HG03175 (cell line): Measurements from ENCODE around the gene ATP6V0A1.
"Not testable (repeated sequence)": the region's sequence is repeated elsewhere in the genome, so short reads cannot be mapped to it uniquely, and the experiment has no call there.

Experiments
- ATAC-seq: cut with Tn5 transposase; IDR thresholded peaks from one replicate; pipeline ENCODE4 v1.9.1; 2021; ENCODE audit warnings: mild to moderate bottlenecking, moderate library complexity; ENCODE audit not compliant: unreplicated experiment

Gene ATP6V0A1

GRCh38 chr17:42436391-42436790 lies 22.3 kb upstream of the ATP6V0A1 start:
- no peak for ATAC-seq

- no peak for ATAC-seq
Observed at GRCh38 chr17:42438600-42439567, 19.8 kb upstream of the ATP6V0A1 start.

- ATAC-seq = no peak
Observed at GRCh38 chr17:42441371-42442195, 17.1 kb upstream of the ATP6V0A1 start.

- ATAC-seq = no peak
Observed at GRCh38 chr17:42442196-42442565, 16.5 kb upstream of the ATP6V0A1 start.

GRCh38 chr17:42449176-42449575 lies 9.5 kb upstream of the ATP6V0A1 start:
- not testable (repeated sequence) for ATAC-seq

- ATAC-seq = not testable (repeated sequence)
Observed at GRCh38 chr17:42449838-42450237, 8.8 kb upstream of the ATP6V0A1 start.

GRCh38 chr17:42451270-42451669 lies 7.4 kb upstream of the ATP6V0A1 start:
- ATAC-seq = not testable (repeated sequence)

- no peak for ATAC-seq
Observed at GRCh38 chr17:42453439-42453838, 5.2 kb upstream of the ATP6V0A1 start.

- not testable (repeated sequence) for ATAC-seq
Observed at GRCh38 chr17:42454987-42455386, 3.7 kb upstream of the ATP6V0A1 start.

GRCh38 chr17:42456223-42457106 lies 2.2 kb upstream of the ATP6V0A1 start:
- ATAC-seq = no peak

GRCh38 chr17:42457107-42457792 lies 1.4 kb upstream of the ATP6V0A1 start:
- ATAC-seq = no peak

GRCh38 chr17:42459256-42459800 lies 650 bp downstream of the ATP6V0A1 start:
- ATAC-seq = no peak

GRCh38 chr17:42459801-42460281 lies 1.2 kb downstream of the ATP6V0A1 start:
- no peak for ATAC-seq

- no peak for ATAC-seq
Observed at GRCh38 chr17:42460371-42460770, 1.7 kb downstream of the ATP6V0A1 start.

- no peak for ATAC-seq
Observed at GRCh38 chr17:42463976-42464400, 5.3 kb downstream of the ATP6V0A1 start.

GRCh38 chr17:42467889-42468288 lies 9.2 kb downstream of the ATP6V0A1 start:
- no peak for ATAC-seq

GRCh38 chr17:42472709-42473521 lies 14.2 kb downstream of the ATP6V0A1 start:
- ATAC-seq = no peak

- ATAC-seq = no peak
Observed at GRCh38 chr17:42474276-42474675, 15.6 kb downstream of the ATP6V0A1 start.

- ATAC-seq = no peak
Observed at GRCh38 chr17:42475121-42475520, 16.4 kb downstream of the ATP6V0A1 start.
